A204.1 (cell line): ENCODE results near the gene SAMD14.

ENCODE experiments used
- FAIRE-seq: peaks from 2 replicates; lab custom pipeline; 2012; peaks lifted over from hg19 to GRCh38; lab: Jason Lieb, UNC

Gene SAMD14

DNA sequence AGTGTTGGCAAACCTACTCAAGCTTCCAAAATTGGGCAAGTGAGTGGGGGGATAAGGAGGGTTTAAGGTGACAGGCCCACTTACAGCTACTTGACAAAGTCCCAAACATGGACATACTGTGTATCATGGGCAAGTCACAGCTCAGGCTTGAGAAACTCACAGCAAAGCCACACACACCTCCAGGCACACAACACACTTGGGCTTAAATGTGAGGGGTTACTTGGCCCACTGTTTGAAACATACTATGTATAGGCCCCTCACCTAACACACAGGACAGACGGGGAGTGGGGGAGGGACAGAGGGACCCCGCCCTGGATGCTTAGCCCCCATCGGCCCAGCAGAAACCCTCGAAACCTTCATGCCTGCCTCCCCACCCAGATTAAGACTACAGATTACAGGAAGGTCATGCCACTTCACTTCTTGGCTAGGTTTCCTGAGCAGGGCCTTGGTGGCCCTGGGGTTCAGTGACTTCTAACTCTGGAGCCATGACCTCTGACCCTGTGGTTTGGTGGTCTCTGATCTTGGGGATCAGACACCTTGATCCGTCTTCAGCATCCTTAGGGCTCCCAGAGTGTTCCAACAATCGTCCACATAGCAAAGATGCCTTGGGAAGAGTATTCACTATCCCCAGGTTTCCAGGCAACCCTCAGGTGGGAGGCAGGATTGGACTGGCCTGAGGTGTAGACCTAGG, 2.3 kb upstream of the SAMD14 start:
- no peak for FAIRE-seq

DNA sequence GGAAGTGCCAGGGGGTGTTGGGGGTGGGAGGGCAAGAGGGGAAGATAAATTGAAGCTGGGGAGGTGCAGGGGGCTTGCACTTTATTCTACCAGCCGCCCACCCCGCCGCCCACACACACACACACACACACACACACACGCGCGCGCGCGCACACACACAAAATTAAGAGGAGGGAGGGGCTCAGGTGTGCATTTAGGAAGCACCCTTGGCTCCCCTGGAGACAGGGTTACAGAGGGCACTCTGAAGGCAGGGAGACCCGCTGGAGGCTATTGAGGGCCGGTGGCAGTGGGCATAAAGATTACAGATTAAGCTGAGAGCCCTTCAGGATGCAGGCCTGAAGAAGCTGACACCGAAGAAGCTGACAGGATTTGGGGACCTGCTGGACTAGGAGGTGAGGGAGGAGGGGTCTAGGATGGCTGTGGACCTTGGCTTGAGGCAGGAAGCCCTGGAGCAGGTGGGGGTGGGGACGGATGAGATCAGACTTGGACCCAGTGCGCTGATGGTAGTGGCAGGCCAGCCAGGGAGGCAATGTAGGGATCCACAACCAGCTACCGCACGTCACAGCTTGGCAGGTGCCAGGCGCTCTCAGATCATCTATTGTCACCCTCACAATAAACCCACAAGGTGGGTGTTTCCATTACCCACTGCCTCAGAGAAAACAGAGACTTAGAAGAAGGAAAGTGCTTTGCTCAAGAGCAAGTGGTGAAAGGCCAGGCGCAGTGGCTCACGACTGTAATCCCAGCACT, 772 bp upstream of the SAMD14 start:
- no peak for FAIRE-seq

GRCh38 chr17:50129353-50129727, 620 bp downstream of the SAMD14 start:
- FAIRE-seq = no peak

DNA sequence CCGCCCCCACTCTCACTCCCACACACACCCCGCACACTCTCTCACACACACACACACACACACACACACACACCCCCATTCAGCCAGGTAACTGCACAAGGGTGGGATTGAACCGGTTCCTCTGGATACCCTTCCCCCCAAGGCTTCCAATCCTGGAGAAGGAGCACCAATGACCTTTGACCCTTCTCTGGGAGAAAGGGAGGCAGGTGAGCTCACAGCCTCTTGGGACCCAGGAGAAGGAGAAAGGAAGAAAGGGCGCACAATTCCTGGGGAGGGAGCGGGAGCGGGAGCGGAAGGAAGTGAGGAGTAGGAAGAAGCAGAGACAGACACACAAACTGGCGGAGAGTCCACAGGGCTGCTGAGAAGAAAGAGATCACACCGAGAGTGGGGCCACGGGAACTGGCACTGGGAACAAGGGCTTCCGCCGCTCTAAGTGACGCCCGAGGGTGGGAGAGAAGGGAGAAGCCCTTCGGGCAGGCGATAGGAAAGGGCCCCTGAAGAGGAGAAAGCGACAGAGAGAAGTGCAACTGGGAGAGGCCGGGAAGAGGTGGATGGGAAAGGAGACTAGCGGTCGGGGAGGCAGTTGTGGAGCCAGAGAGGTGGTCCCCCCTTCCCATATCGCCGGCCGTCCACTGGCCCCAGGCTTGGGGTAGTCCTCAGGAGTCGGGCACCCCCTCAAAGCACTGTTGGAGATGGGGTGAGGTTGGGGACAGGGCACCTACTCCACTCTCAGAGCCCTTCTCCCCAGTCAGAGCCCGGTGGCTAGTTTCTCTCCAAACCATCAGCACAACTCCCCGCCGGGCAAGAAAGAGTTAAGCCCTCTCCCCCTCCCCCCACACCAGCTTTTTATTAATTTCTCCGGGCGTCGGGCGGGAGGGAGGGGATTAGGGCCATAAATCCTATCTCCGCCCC, 1.3 kb downstream of the SAMD14 start:
- no peak for FAIRE-seq

DNA sequence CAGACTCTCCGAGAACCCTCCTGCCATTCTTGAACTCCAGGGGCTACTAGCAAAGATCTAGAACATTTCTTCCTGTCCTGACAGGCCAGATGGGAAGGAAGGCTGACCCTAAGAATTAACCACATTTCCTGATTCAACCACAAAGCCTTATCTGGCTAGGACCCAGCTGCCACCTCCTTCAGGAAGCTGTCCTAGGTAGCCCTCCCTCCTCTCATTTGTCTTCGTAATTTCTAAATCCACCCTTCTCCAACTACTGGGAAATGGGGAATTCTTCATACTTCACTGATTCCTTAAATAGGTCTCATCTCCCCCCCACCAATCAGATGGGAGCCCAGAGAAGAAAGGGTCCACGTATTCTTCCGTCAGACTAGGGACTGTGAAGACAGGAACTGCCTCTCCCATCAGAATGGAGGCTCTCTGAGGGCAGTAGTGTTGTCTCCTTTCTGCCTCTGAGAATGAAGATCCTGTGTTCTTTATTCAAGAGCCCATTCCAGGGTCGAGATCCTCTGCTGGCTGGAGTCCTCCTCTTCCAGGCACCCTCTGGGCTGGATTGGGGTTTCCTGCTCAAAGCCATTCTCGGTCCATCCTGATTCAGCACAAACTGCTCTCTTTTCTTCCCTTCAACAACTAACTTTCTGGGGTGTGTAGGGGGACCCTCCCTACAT, 2.1 kb downstream of the SAMD14 start:
- FAIRE-seq = no peak

- FAIRE-seq = no peak
These were observed 4.5 kb downstream of the SAMD14 start for GRCh38 chr17:50125420-50125997.

- no peak for FAIRE-seq
These were observed 6.2 kb downstream of the SAMD14 start for GRCh38 chr17:50123649-50124349.

DNA sequence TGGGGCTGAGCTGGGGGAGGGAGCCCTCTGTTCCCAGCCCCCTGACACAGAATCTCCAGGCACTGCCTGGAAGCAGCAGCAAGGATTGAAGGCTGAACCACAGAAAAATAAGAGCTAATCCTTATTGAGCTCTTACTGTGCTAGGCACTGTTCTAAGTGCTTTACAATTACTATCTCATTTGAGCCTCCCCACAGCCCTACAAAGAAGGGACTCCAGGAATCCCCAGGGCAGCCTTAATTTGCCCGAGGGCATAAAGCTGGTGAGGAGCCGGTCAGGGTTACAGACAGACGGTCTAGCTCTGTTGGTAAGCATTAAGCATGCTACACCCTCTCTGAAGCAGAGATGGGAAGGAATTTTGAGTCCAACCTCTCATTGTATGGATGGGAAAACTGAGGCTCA, 7.0 kb downstream of the SAMD14 start:
- no peak for FAIRE-seq

- FAIRE-seq = no peak
These were observed 9.3 kb downstream of the SAMD14 start for GRCh38 chr17:50120475-50121253.

GRCh38 chr17:50118828-50119218, 11.1 kb downstream of the SAMD14 start:
- FAIRE-seq = no peak

DNA sequence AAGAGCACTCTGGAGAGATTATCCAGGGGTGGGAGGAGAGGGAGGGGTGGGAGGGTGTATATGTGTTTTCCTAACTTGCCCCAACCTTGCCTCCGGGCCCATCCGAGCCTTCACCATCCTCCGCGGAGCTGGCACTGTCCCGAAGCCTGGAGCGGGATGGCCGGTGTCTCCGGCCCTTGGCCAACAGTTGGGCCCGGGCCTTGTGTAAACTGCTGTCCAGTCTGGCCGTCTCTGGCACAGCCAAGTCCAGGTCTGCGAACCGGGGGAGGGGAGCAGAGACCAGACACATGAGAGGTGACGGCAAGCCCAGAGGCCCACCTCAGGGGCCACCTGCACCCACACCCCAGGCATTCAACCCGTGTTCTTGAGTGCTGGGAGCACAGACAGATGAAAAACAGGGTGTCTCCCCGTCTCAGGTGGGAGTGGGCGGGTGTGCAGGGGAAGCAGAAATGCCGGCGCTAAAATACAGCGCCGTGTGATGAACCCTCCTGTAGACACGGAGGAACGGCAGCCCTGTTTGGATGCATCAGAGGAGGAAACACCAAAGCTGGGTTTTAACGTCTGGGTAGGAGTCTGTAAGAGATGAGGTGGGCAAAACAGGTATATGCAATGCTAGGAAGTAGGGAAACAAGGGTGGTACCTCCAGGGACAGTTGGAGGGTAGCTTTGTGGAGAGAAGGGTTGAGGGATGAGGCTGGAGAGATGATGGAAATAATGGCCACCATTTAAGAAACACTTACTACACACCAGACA, 11.7 kb downstream of the SAMD14 start:
- FAIRE-seq = no peak

- no peak for FAIRE-seq
These were observed 12.5 kb downstream of the SAMD14 start for GRCh38 chr17:50117202-50118051.

- FAIRE-seq = no peak
These were observed 14.2 kb downstream of the SAMD14 start for GRCh38 chr17:50115756-50116155.

GRCh38 chr17:50114849-50115357, 15.1 kb downstream of the SAMD14 start:
- FAIRE-seq = no peak

- FAIRE-seq = no peak
These were observed 15.6 kb downstream of the SAMD14 start for GRCh38 chr17:50114401-50114800.

DNA sequence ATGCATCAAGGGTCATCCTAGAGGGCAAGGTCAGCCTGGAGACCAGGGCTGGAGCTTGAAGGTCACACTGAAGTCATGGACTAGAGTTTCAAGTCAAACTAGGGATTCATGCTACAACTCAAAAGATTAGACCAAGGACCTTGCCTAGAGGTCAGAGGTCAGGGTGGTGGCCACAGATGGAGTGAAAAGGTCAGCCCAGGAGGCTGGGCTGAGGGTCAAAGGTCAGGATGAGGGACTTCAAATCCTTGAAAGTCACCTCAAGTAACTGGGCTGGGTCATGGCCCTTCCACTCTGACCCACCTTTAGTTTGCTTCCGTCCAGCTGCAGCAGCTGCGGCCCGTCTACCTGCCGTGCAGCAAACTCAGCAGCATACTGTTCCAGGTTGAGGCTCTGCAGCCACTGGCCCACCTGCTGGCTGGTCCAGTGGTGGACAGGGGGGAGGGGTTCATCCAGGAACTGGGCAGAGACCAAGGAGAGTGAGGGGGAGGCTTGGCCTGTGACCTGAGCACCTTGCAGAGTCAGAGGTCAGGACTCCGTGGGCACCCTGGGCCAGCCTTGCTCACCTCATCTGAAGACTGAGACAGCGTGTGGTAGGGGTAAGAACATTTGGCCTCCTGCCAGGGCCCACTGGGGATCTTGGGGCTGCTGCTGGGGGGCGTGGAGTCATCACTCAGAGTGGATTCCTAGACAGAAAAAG, 16.2 kb downstream of the SAMD14 start:
- FAIRE-seq = no peak

GRCh38 chr17:50112694-50113093, 17.3 kb downstream of the SAMD14 start:
- FAIRE-seq = no peak
